K562 (cell line): ENCODE results near the gene LATS1. TPM values are rescaled to one million over a fixed set of nuclear protein-coding genes. Genes with fewer than 3 reads are reported as not detected.
A peak's percentile ranks its signal among the peaks of the same experiment; 100 is the strongest.

ENCODE experiments used
- ATAC-seq: fragments of 200-7000 bp; cut with Tn5 transposase; 3 replicates; pipeline ENCODE4 v1.9.1; 2020; ENCODE audit warnings: moderate library complexity
- BruUV-seq: library from RNA; stranded (reverse); fragments of 400-500 nt; replicated peaks from 2 replicates; lab custom pipeline; 2021; lab: Mats Ljungman, UMichigan
- CTCF ChIA-PET: fragments of 300-600 bp; formaldehyde crosslinking; extraction: SDS; loops from one replicate; lab custom pipeline; 2021; ENCODE audit warnings: low intra/inter-chr PET ratio; lab: Yijun Ruan, JAX
- POLR2A ChIA-PET: fragments of 300-600, 350-650 bp; sonication (Branson Sonifier 250); formaldehyde crosslinking; extraction: SDS; loops from one replicate; lab custom pipeline; 2021; ENCODE audit warnings: antibody characterized with exemption, inconsistent platforms; lab: Yijun Ruan, JAX
- DNase-seq, 4 experiments: peaks; one replicate each; pipeline versions ENCODE4 v3.0.0 to v3.0.0-alpha.2; 2011 to 2018; ENCODE audit warnings: low spot score in 3 of 4, mixed read lengths in 3 of 4; ENCODE audit errors: extremely low read depth in 1 of 4
- FAIRE-seq: peaks from 2 replicates; lab custom pipeline; 2011; peaks lifted over from hg19 to GRCh38; lab: Jason Lieb, UNC
- H2AFZ ChIP-seq: 2 replicates; pipeline ENCODE4 v1.6.0; 2011; ENCODE audit warnings: low read depth, low read length, control low read depth, inconsistent platforms
- H3K27ac ChIP-seq: fragments of 200-600 bp; 3 replicates; pipeline ENCODE4 v1.8.0; 2011; ENCODE audit warnings: low read depth, mild to moderate bottlenecking, control low read depth, inconsistent platforms, low read length, moderate library complexity, mixed read lengths; ENCODE audit errors: extremely low read depth
- H3K27me3 ChIP-seq, 2 experiments: fragments of 300-600 bp in 1 of 2; 2 replicates in 1 of 2; 3 replicates in 1 of 2; pipeline versions ENCODE4 v1.6.0 to v1.8.0; 2011; ENCODE audit warnings: inconsistent platforms in 2 of 2, low read length in 2 of 2, mild to moderate bottlenecking in 1 of 2, mixed read lengths in 1 of 2, moderate library complexity in 1 of 2; ENCODE audit not compliant: control insufficient read depth in 2 of 2, insufficient read depth in 2 of 2
- H3K36me3 ChIP-seq: fragments of 300-600 bp; 3 replicates; pipeline ENCODE4 v1.8.0; 2011; ENCODE audit warnings: mild to moderate bottlenecking, low read length, inconsistent platforms; ENCODE audit not compliant: control insufficient read depth, insufficient read depth
- H3K4me1 ChIP-seq, 2 experiments: fragments of 200-600 bp in 1 of 2; replicated peaks in 1 of 2; 2 replicates in 1 of 2; 3 replicates in 1 of 2; pipeline versions ENCODE4 v1.5.1 to v1.8.0; 2011; ENCODE audit warnings: inconsistent platforms in 2 of 2, low read length in 2 of 2, mild to moderate bottlenecking in 1 of 2, mixed read lengths in 1 of 2, moderate library complexity in 1 of 2; ENCODE audit not compliant: control insufficient read depth in 2 of 2, insufficient read depth in 2 of 2
- H3K4me2 ChIP-seq: 2 replicates; pipeline ENCODE4 v1.6.1; 2011; ENCODE audit warnings: low read length, control low read depth, inconsistent platforms, mixed read lengths; ENCODE audit not compliant: insufficient read depth
- H3K4me3 ChIP-seq: fragments of 200-600 bp; sonication (generic), shearing (Covaris generic); 2 replicates; pipeline ENCODE4 v1.5.1; 2016; ENCODE audit warnings: control low read depth, inconsistent platforms
- H3K79me2 ChIP-seq: fragments of 200-600 bp; 3 replicates; pipeline ENCODE4 v1.8.0; 2011; ENCODE audit warnings: low read length, inconsistent platforms; ENCODE audit not compliant: control insufficient read depth, insufficient read depth
- H3K9ac ChIP-seq, 2 experiments: 2 replicates each; pipeline versions ENCODE4 v1.6.0 to v1.6.1; 2011; ENCODE audit warnings: low read depth in 2 of 2, low read length in 2 of 2, control low read depth in 1 of 2, inconsistent platforms in 1 of 2, mild to moderate bottlenecking in 1 of 2, mixed read lengths in 1 of 2; ENCODE audit not compliant: insufficient read depth in 1 of 2
- H3K9me1 ChIP-seq: one replicate; pipeline ENCODE4 v1.6.0; 2011; ENCODE audit warnings: inconsistent platforms, mild to moderate bottlenecking, low read length, moderate library complexity; ENCODE audit not compliant: control insufficient read depth, insufficient read depth
- H3K9me3 ChIP-seq: replicated peaks from 2 replicates; pipeline ENCODE4 v1.5.1; 2011; ENCODE audit warnings: low read depth, low read length, inconsistent platforms; ENCODE audit not compliant: control insufficient read depth, insufficient read depth
- H4K20me1 ChIP-seq: replicated peaks from 2 replicates; pipeline ENCODE4 v1.6.1; 2011; ENCODE audit warnings: low read length, inconsistent platforms, mixed read lengths; ENCODE audit not compliant: control insufficient read depth, insufficient read depth
- C11orf30 ChIP-seq: fragments of 450-650 bp; IDR thresholded peaks from 2 replicates; pipeline ENCODE4 v1.6.1; 2016; ENCODE audit warnings: low read depth, mild to moderate bottlenecking
- CBFA2T2 ChIP-seq: fragments of 450-650 bp; conservative IDR thresholded peaks from 2 replicates; pipeline ENCODE4 v1.6.1; 2017; ENCODE audit warnings: mild to moderate bottlenecking
- CBFB ChIP-seq: sonication (generic); formaldehyde crosslinking; IDR thresholded peaks from 2 replicates; pipeline ENCODE4 v1.4.0; 2020; ENCODE audit warnings: mild to moderate bottlenecking, missing genetic modification reagents
- CCNT2 ChIP-seq: IDR thresholded peaks from 2 replicates; pipeline ENCODE4 v1.6.1; 2011; ENCODE audit warnings: borderline replicate concordance, low read depth, mild to moderate bottlenecking, moderate library complexity, mixed read lengths, low read length; ENCODE audit not compliant: insufficient read length; ENCODE audit errors: extremely low read depth
- DACH1 ChIP-seq: fragments of 450-650 bp; IDR thresholded peaks from 2 replicates; pipeline ENCODE4 v1.6.1; 2018; ENCODE audit not compliant: partially characterized antibody
- EP300 ChIP-seq: IDR thresholded peaks from 2 replicates; pipeline ENCODE4 v1.6.1; 2012; ENCODE audit warnings: low read length, improper control_type of control experiment
- KDM1A ChIP-seq, 2 experiments: fragments of 450-650 bp; IDR thresholded peaks; 2 replicates each; pipeline ENCODE4 v1.6.1; 2016; ENCODE audit warnings: mild to moderate bottlenecking in 2 of 2
- NCOR1 ChIP-seq: fragments of 450-650 bp; IDR thresholded peaks from 2 replicates; pipeline ENCODE4 v1.6.1; 2016; ENCODE audit warnings: mild to moderate bottlenecking, moderate library complexity
- POLR2AphosphoS5 ChIP-seq: IDR thresholded peaks from 2 replicates; pipeline ENCODE4 v1.6.1; 2011; ENCODE audit warnings: mild to moderate bottlenecking, low read depth, low read length, moderate library complexity; ENCODE audit not compliant: control insufficient read depth, insufficient read depth
- RCOR1 ChIP-seq, 2 experiments: IDR thresholded peaks; 2 replicates each; pipeline ENCODE4 v1.6.1; 2012; ENCODE audit warnings: low read depth in 2 of 2, low read length in 2 of 2, borderline replicate concordance in 1 of 2, improper control_type of control experiment in 1 of 2
- SIN3B ChIP-seq: fragments of 450-650 bp; IDR thresholded peaks from 2 replicates; pipeline ENCODE4 v1.6.1; 2017; ENCODE audit warnings: low read depth, mild to moderate bottlenecking, moderate library complexity
- SMARCC2 ChIP-seq: fragments of 450-650 bp; IDR thresholded peaks from 2 replicates; pipeline ENCODE4 v1.6.1; 2017; ENCODE audit warnings: antibody characterized with exemption, moderate library complexity, mild to moderate bottlenecking, low read depth
- SP1 ChIP-seq: sonication (generic); formaldehyde crosslinking; IDR thresholded peaks from 2 replicates; pipeline ENCODE4 v1.8.1; 2022; ENCODE audit warnings: mild to moderate bottlenecking, missing genetic modification reagents
- TAL1 ChIP-seq: fragments of 450-650 bp; IDR thresholded peaks from 2 replicates; pipeline ENCODE4 v1.6.1; 2016; ENCODE audit warnings: mild to moderate bottlenecking
- TCF3 ChIP-seq: sonication (generic); formaldehyde crosslinking; IDR thresholded peaks from 2 replicates; pipeline ENCODE4 v1.4.0; 2020; ENCODE audit warnings: mild to moderate bottlenecking, missing genetic modification reagents
- TEAD4 ChIP-seq, 2 experiments: sonication (generic) in 1 of 2; formaldehyde crosslinking in 1 of 2; IDR thresholded peaks; 2 replicates each; pipeline versions ENCODE4 v1.6.1 to v1.8.0; 2012 to 2022; ENCODE audit warnings: borderline replicate concordance in 1 of 2, inconsistent platforms in 1 of 2, low read length in 1 of 2, mild to moderate bottlenecking in 1 of 2, missing genetic modification reagents in 1 of 2
- ZNF274 ChIP-seq: IDR thresholded peaks from 2 replicates; pipeline ENCODE4 v1.6.1; 2011; ENCODE audit warnings: low read depth, mild to moderate bottlenecking, low read length, moderate library complexity, borderline replicate concordance
- ZNF57 ChIP-seq: fragments of 450-650 bp; formaldehyde crosslinking; IDR thresholded peaks from 2 replicates; pipeline ENCODE4 v1.4.0; 2020; ENCODE audit warnings: mild to moderate bottlenecking, moderate library complexity
- ZNF696 ChIP-seq: fragments of 250-450 bp; sonication (Bioruptor Pico); conservative IDR thresholded peaks from 2 replicates; pipeline ENCODE4 v1.4.0; 2020; ENCODE audit warnings: mild to moderate bottlenecking, moderate library complexity
- WGBS: fragments of 100-300 bp; shearing (Covaris generic); methylation state at CpG from one replicate; pipeline ENCODE4 v1.1.6; 2016; ENCODE audit warnings: low coverage, mixed read lengths; ENCODE audit not compliant: insufficient coverage; ENCODE audit errors: missing lambda C conversion rate; 5-methylcytosine and 5-hydroxymethylcytosine counted together
- in situ Hi-C: fragments of 300-500 bp; cut with MboI; formaldehyde crosslinking; loops from 4 replicates; pipeline ENCODE4 v1.15.0; 2018; ENCODE audit warnings: inconsistent platforms, mixed read lengths
- intact Hi-C: fragments of 100-400 bp; cut with micrococcal nuclease; formaldehyde crosslinking; loops from 2 replicates; pipeline ENCODE4 v1.14.2; 2022
- polyA plus RNA-seq, 8 experiments: library from polyadenylated mRNA; depleted of rRNA in 4 of 8; stranded (reverse) in 5 of 8; unstranded in 3 of 8; fragments of >200 nt; fragmentation: Nextera tagmentation in 2 of 8; fragmentation: Illumina TruSeq in 1 of 8; extraction: Ambion mirVana in 2 of 8; extraction: Trizol in 1 of 8; gene quantifications; 2 replicates each; pipeline versions ENCODE4 v1.2.1 to v1.2.3, GENCODE V29; 2011 to 2014; ENCODE audit warnings: inconsistent platforms in 1 of 8, missing spikeins in 1 of 8
- total RNA-seq, 7 experiments: library from RNA; depleted of rRNA in 6 of 7; stranded (reverse); fragments of >200 nt in 6 of 7; fragmentation: Illumina TruSeq in 2 of 7; extraction: Trizol in 2 of 7; gene quantifications; 2 replicates each; pipeline versions ENCODE4 v1.2.1 to v1.2.3, GENCODE V29; 2011 to 2021; ENCODE audit warnings: low replicate concordance in 1 of 7
- TF ChIP-seq, protein P1 (sequence below): fragments of 450-650 bp; IDR thresholded peaks from 2 replicates; pipeline ENCODE4 v1.6.1; 2017; ENCODE audit warnings: antibody characterized with exemption, mild to moderate bottlenecking

LATS1 gene
- total and polyA plus RNA-seq, 9 of the 15 experiments (the other 6 are each of a cell fraction or from before 2014, with no cell fraction given), result 5.0 to 36.3 (median 18.4) TPM

DNA sequence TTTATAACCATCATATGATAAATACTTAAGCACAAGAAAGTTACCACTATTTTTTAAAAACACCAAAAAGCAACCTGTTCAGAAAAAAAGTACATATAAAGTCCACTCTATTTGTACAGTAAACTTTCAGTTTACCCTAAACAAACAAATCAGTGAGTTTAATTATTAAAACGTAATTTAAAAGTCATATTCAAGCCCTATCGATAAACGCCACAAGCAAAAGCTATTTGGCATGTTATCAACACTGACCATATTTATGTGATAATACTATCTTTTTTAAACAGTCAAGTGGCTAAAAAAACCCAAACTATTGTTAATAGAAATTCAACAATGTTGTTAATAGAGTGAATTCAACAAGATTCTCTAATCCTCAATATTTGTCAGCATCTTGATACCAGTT is 71.3 kb downstream of the LATS1 start:
- Histone ChIP-seq H3K27ac (peak overlapping the region; percentile 95), H3K36me3 (peaks cover 9% of the 10 kb centered on the region; the same call in 2 of the 3 replicates), H3K9me1 (no peaks in the 10 kb centered on the region), H3K4me2 (peak overlapping the region; percentile 94), H3K4me3 (peak overlapping the region; percentile 78), H3K9ac (peak overlapping the region in 1 of 2 experiments; percentile 95; a peak in 2 of 4 replicates), H3K27me3 (no peaks in the 10 kb centered on the region), H3K4me1 (peaks cover 13 to 16% of the 10 kb centered on the region in 2 experiments), H3K79me2 (peaks cover 63% of the 10 kb centered on the region), H3K9me3 (no peaks in the 10 kb centered on the region), H2AFZ (peak overlapping the region; percentile 71), H4K20me1 (no peaks in the 10 kb centered on the region)
- BruUV-seq, result no TSS peak
- intact Hi-C loops, result loop anchor here (5.0 kb wide), 1 partner anchor 71 kb away; the partner anchor contains the start of gene LATS1
- CTCF ChIA-PET, result no interaction called here
- no peak for ATAC-seq
- peak; percentile 56 for FAIRE-seq
- DNase-seq, result peak in 2 of 4 experiments; percentile 18 to 19
- WGBS, result 2% methylated on average over 3 of the region's 3 CpGs
- in situ Hi-C loops, result no loop called here
- POLR2A ChIA-PET, result interaction anchor here (0.5 to 3.0 kb wide), 9 partner anchors 15 to 110 kb away, joined by 3 to 24 read pairs (median 3); partner anchors contain the start of gene PPIL4
- TF ChIP-seq POLR2AphosphoS5 (peak; percentile 26; the same call in 1 of the 2 replicates), CCNT2 (peak; percentile 19), CBFA2T2 (peak; percentile 72), NCOR1 (peak; percentile 52; the same call in 1 of the 2 replicates), TCF3 (CRISPR knock-in tag) (peak; percentile 73), SP1 (0 out of 2 replicates have a peak, but pooled peaks have one; percentile 18), ZNF57 (CRISPR knock-in tag) (no peak), EP300 (peak; percentile 70; the same call in 1 of the 2 replicates), KDM1A (IDR thresholded peaks at IDR 0.05) (peak; percentile 54 to 64; a peak in 3 of 4 replicates), RCOR1 (IDR thresholded peaks at IDR 0.05; ENCODE audit: borderline replicate concordance in 1 of 2, low read depth in 2 of 2, low read length in 2 of 2) (peak in 1 of 2 experiments; percentile 70; a peak in 2 of 4 replicates), SMARCC2 (peak; percentile 41; the same call in 1 of the 2 replicates), SIN3B (no peak), DACH1 (peak; percentile 30), ZNF274 (no peak), TAL1 (peak; percentile 79), TEAD4 (IDR thresholded peaks at IDR 0.05; ENCODE audit: low read length) (peak; percentile 87), TEAD4 (CRISPR knock-in tag; IDR thresholded peaks at IDR 0.05; ENCODE audit: borderline replicate concordance) (no peak), ZNF696 (no peak), C11orf30 (no peak), CBFB (CRISPR knock-in tag) (no peak)
- TF ChIP-seq, protein P1, sequence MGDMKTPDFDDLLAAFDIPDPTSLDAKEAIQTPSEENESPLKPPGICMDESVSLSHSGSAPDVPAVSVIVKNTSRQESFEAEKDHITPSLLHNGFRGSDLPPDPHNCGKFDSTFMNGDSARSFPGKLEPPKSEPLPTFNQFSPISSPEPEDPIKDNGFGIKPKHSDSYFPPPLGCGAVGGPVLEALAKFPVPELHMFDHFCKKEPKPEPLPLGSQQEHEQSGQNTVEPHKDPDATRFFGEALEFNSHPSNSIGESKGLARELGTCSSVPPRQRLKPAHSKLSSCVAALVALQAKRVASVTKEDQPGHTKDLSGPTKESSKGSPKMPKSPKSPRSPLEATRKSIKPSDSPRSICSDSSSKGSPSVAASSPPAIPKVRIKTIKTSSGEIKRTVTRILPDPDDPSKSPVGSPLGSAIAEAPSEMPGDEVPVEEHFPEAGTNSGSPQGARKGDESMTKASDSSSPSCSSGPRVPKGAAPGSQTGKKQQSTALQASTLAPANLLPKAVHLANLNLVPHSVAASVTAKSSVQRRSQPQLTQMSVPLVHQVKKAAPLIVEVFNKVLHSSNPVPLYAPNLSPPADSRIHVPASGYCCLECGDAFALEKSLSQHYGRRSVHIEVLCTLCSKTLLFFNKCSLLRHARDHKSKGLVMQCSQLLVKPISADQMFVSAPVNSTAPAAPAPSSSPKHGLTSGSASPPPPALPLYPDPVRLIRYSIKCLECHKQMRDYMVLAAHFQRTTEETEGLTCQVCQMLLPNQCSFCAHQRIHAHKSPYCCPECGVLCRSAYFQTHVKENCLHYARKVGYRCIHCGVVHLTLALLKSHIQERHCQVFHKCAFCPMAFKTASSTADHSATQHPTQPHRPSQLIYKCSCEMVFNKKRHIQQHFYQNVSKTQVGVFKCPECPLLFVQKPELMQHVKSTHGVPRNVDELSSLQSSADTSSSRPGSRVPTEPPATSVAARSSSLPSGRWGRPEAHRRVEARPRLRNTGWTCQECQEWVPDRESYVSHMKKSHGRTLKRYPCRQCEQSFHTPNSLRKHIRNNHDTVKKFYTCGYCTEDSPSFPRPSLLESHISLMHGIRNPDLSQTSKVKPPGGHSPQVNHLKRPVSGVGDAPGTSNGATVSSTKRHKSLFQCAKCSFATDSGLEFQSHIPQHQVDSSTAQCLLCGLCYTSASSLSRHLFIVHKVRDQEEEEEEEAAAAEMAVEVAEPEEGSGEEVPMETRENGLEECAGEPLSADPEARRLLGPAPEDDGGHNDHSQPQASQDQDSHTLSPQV, result 0 out of 2 replicates have a peak, but pooled peaks have one; percentile 2
